ENCODE results near the gene ZFPM1.

GRCh38 chr16:88438084-88438870 lies 14.8 kb upstream of the ZFPM1 start:
- no peak for TF ChIP-seq CTCF (IDR thresholded peaks at IDR 0.05)
- no peak for TF ChIP-seq POLR2AphosphoS5 (IDR thresholded peaks at IDR 0.05; ENCODE audit: insufficient read depth in 1 of 2, low read depth in 1 of 2)
